ENCODE results near the gene LARGE2.

The LARGE2 gene

DNA sequence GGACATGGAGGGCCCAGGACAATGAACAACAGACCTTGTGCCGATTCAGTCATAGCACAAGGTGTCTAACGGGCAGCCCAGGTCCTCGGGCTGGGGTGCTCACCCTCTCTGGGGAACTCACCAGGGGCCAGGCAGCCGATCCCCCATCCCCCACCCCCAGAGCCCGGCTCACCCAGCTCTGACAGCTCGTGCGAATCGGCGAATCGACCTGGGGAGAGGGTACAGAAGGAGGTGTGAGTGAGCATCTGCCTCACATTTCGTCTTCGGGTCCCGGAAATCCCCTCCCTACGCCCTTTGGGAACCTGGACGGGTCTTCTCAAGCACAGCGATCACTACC is 5.2 kb upstream of the LARGE2 start:
- TF ChIP-seq, protein P1, sequence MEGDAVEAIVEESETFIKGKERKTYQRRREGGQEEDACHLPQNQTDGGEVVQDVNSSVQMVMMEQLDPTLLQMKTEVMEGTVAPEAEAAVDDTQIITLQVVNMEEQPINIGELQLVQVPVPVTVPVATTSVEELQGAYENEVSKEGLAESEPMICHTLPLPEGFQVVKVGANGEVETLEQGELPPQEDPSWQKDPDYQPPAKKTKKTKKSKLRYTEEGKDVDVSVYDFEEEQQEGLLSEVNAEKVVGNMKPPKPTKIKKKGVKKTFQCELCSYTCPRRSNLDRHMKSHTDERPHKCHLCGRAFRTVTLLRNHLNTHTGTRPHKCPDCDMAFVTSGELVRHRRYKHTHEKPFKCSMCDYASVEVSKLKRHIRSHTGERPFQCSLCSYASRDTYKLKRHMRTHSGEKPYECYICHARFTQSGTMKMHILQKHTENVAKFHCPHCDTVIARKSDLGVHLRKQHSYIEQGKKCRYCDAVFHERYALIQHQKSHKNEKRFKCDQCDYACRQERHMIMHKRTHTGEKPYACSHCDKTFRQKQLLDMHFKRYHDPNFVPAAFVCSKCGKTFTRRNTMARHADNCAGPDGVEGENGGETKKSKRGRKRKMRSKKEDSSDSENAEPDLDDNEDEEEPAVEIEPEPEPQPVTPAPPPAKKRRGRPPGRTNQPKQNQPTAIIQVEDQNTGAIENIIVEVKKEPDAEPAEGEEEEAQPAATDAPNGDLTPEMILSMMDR (IDR thresholded peaks at IDR 0.05; ENCODE audit: low read depth, low read length): no peak

DNA sequence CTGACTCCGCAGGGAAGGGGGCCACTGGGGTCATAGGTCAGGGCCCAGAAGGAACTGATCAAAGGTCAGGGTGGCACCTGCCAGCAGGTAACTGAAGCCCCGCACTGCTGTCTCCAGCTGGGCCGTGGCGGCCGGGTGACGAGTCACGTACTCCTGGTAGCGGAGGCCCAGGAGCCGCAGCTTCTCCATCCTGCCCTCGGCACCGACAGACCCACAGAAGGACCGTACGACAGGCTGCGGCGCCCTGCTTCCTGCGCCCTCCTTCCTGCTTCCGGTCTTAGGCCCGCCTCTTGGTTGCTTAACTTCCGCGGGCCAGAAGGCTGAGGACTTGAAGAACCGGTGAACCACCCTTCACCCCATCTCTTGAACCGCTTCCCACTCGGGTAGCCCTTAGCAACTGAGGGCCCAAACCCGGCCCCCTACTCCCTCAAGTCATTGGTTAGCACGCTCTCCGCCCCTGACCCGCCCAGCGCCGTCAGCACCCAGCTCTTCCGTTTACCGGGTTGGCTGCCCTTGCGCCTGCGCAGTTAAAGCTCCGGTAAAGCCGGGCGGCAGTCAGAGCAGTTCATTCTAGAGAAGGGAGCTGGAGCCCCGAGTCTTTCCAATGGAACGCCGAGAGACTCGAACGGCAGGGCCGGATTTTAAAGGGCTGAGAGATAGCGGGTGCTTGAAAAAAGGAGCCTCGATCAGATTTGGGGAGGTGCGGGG is 4.7 kb upstream of the LARGE2 start, which contains the start of gene PEX16:
Gene PEX16, minus strand, starts transcription at position 255 of the 708 bp plus-strand sequence. Its CDS starts 66 bp downstream, at position 189.
- H3K4me3 ChIP-seq (replicated peaks in 1 of 2; ENCODE audit: low read depth in 2 of 2, low read length in 2 of 2): peak within 1 kb of the TSS; percentile 63 to 94
- TF ChIP-seq, protein P1 (IDR thresholded peaks at IDR 0.05; ENCODE audit: low read depth, low read length): no peak
- peak; percentile 100 for DNase-seq (ENCODE audit: low read depth in 2 of 2)

More for the DNA sequence above, 5.2 kb upstream of the LARGE2 start:
- peak overlapping the region; percentile 63 to 94 for H3K4me3 ChIP-seq (replicated peaks in 1 of 2; ENCODE audit: low read depth in 2 of 2, low read length in 2 of 2)
- DNase-seq (ENCODE audit: low read depth in 2 of 2): peak in 1 of 2 donors; percentile 9

DNA sequence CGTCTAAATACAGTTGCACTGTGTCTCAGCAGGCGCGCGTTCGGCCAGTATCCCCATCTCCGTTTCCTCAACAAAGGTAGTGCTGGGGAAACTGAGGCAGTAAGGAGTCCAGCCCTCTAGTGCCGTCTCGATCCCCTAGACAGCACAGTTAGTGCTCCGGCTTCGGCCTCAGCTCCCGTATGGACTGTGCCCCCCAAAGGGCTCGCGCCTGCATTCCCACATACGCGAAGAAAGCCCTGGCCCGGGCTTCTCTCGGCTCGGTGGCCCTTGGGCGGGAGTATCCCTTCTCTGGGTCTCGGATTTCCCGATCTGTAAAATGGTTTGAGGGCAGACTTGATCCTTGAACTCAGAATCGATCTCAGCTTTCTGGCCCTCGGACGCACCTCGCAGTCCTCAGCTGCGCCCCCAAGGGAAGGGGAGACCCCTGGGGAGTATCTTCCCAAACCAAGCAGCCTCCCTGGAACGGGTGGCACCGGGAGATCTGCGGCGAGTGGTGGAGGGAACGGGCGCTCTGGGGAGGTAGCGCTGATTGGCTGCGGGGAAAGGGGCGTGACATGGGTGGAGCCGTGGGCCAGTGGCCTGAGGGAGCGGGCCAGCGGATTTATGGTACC is 4.0 kb upstream of the LARGE2 start:
- TF ChIP-seq, protein P1 (IDR thresholded peaks at IDR 0.05; ENCODE audit: low read depth, low read length): no peak

DNA sequence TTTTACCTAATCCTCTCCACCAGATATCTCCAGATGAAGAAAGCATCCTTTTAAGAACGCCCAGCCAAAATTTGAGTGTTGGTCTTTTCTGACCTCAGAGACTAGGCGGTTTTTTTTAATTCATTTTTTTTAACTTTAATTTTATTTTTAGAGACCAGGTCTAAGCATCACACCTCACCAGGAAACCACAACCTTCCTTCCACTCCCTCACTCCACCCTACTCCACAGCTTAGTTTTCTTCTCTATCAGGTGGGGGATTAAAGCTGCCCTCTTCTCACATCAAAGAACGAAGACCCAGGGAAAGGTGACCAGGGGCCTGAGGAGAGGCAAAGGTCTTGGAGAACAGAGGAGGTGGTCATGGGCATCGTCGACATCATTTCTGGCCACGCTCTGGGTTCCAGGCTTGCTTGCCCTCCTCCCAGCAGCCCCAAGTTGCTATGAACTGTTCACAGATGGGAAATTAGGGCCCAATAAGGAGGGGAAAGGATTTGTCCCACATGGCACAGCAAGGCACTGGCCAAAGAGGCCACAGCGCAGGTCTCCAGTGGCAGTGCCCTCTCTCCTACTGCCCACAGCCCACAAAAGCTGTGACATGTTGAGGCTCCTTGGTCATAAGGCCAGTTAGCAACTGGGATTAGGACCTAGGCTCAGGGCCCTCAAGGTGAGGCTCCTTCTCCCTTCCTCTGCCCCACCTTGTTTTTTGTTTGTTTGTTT is 3.3 kb upstream of the LARGE2 start:
- TF ChIP-seq, protein P1 (IDR thresholded peaks at IDR 0.05; ENCODE audit: low read depth, low read length): no peak
- no peak for DNase-seq (ENCODE audit: low read depth in 2 of 2)
- H3K4me3 ChIP-seq (replicated peaks in 1 of 2; ENCODE audit: low read depth in 2 of 2, low read length in 2 of 2): peak overlapping the region in 1 of 2 donors; percentile 63

More for the DNA sequence above, 4.0 kb upstream of the LARGE2 start:
- peak overlapping the region; percentile 63 to 94 for H3K4me3 ChIP-seq (replicated peaks in 1 of 2; ENCODE audit: low read depth in 2 of 2, low read length in 2 of 2)
- peak; percentile 70 to 77 for DNase-seq (ENCODE audit: low read depth in 2 of 2)

DNA sequence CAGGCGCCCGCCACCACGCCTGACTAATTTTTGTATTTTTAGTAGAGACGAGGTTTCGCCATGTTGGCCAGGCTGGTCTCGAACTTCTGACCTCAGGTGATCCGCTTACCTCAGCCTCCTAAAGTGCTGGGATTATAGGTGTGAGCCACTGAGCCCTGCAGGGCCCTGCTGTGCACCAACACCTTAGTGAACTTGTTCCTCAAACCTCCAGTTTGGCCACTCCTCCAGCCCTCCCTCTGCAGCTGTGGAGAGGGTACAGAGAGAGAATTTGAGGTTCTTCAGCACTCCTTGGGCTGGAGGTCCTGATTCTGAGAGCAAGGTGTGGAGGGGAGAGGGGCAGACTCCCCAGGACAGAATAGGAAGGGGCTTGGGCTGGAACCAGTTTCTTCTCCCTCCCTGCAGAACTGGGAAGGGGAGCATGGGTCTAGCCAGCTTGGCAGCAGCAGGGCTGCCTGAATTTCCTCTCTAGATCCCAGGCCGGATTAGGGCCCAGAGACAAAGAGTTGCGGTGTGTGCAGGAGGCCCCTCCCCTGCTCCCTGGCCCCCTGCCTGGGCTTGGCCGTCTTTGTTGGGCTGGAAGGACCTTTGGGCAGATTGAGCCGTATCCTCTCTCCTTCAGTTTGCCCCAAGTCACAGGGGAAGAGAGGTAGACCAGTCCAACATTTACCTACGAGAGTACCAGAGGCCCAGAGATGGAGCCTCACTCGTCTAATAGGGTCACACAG is 2.5 kb upstream of the LARGE2 start:
- DNase-seq (ENCODE audit: low read depth in 2 of 2): no peak
- TF ChIP-seq, protein P1 (IDR thresholded peaks at IDR 0.05; ENCODE audit: low read depth, low read length): no peak
- no peak overlapping the region for H3K4me3 ChIP-seq (replicated peaks in 1 of 2; ENCODE audit: low read depth in 2 of 2, low read length in 2 of 2)

Data from cardiac fibroblast (primary cell).